Muscle layer of duodenum (tissue), 2 donors: ENCODE measurements around the gene DNAI7.

Experiments
- H3K27ac ChIP-seq: one replicate; pipeline ENCODE4 v1.7.0; 2013; ENCODE audit warnings: mild to moderate bottlenecking, low read length
- H3K27me3 ChIP-seq: one replicate; pipeline ENCODE4 v1.7.0; 2013; ENCODE audit warnings: low read depth, mild to moderate bottlenecking, control low read depth, low read length
- H3K36me3 ChIP-seq, 2 donors: one replicate each; pipeline ENCODE4 v1.7.0; 2013; ENCODE audit warnings: low read length in 2 of 2, control low read depth in 1 of 2, mild to moderate bottlenecking in 1 of 2; ENCODE audit not compliant: insufficient read depth in 2 of 2, control insufficient read depth in 1 of 2
- H3K4me1 ChIP-seq, 2 donors: one replicate each; pipeline ENCODE4 v1.7.0; 2013; ENCODE audit warnings: low read length in 2 of 2, mild to moderate bottlenecking in 2 of 2, control low read depth in 1 of 2, moderate library complexity in 1 of 2; ENCODE audit not compliant: insufficient read depth in 2 of 2, control insufficient read depth in 1 of 2
- H3K4me3 ChIP-seq, 2 donors: one replicate each; pipeline ENCODE4 v1.7.0; 2013; ENCODE audit warnings: low read length in 2 of 2, low read depth in 1 of 2, mild to moderate bottlenecking in 1 of 2
- H3K9me3 ChIP-seq, 2 donors: one replicate each; pipeline ENCODE4 v1.7.0; 2013; ENCODE audit warnings: low read length in 2 of 2, control low read depth in 1 of 2, mild to moderate bottlenecking in 1 of 2; ENCODE audit not compliant: control insufficient read depth in 1 of 2
- donor health status: healthy.

The DNAI7 gene

GRCh38 chr12:25099010-25099409 is 96.0 kb downstream of the DNAI7 start:
- H3K4me3 ChIP-seq, result no peak overlapping the region
- H3K27me3 ChIP-seq, result no peaks in the 10 kb centered on the region
- H3K9me3 ChIP-seq, result peaks cover 0 to 6% of the 10 kb centered on the region in 2 donors
- H3K4me1 ChIP-seq, result no peaks in the 10 kb centered on the region
- H3K27ac ChIP-seq, result no peak overlapping the region
- H3K36me3 ChIP-seq, result peaks cover 0 to 4% of the 10 kb centered on the region in 2 donors

- peaks cover 0 to 8% of the 10 kb centered on the region in 2 donors for H3K9me3 ChIP-seq
- no peaks in the 10 kb centered on the region for H3K27me3 ChIP-seq
- H3K4me1 ChIP-seq, result no peaks in the 10 kb centered on the region
- H3K4me3 ChIP-seq, result no peak overlapping the region
- H3K27ac ChIP-seq, result no peak overlapping the region
- no peaks in the 10 kb centered on the region for H3K36me3 ChIP-seq
These were observed 105.2 kb downstream of the DNAI7 start for GRCh38 chr12:25089738-25090137.

GRCh38 chr12:25087596-25087995 is 107.4 kb downstream of the DNAI7 start:
- H3K36me3 ChIP-seq, result no peaks in the 10 kb centered on the region
- H3K27ac ChIP-seq, result no peak overlapping the region
- no peaks in the 10 kb centered on the region for H3K9me3 ChIP-seq
- H3K4me1 ChIP-seq, result no peaks in the 10 kb centered on the region
- no peaks in the 10 kb centered on the region for H3K27me3 ChIP-seq
- no peak overlapping the region for H3K4me3 ChIP-seq

- Histone ChIP-seq H3K27ac (no peak overlapping the region), H3K9me3 (no peaks in the 10 kb centered on the region), H3K4me1 (no peaks in the 10 kb centered on the region), H3K27me3 (no peaks in the 10 kb centered on the region), H3K4me3 (no peak overlapping the region), H3K36me3 (no peaks in the 10 kb centered on the region)
These were observed 110.1 kb downstream of the DNAI7 start for GRCh38 chr12:25084816-25085215.

GRCh38 chr12:25083211-25083610 is 111.7 kb downstream of the DNAI7 start:
- no peak overlapping the region for H3K27ac ChIP-seq
- H3K4me1 ChIP-seq, result no peaks in the 10 kb centered on the region
- H3K27me3 ChIP-seq, result no peaks in the 10 kb centered on the region
- no peaks in the 10 kb centered on the region for H3K36me3 ChIP-seq
- no peaks in the 10 kb centered on the region for H3K9me3 ChIP-seq
- H3K4me3 ChIP-seq, result no peak overlapping the region

GRCh38 chr12:25082628-25083027 is 112.3 kb downstream of the DNAI7 start:
- Histone ChIP-seq H3K36me3 (no peaks in the 10 kb centered on the region), H3K27ac (no peak overlapping the region)

GRCh38 chr12:25079393-25079792 is 115.6 kb downstream of the DNAI7 start:
- Histone ChIP-seq H3K4me1 (no peaks in the 10 kb centered on the region), H3K27ac (no peak overlapping the region), H3K9me3 (no peaks in the 10 kb centered on the region), H3K27me3 (no peaks in the 10 kb centered on the region), H3K4me3 (no peak overlapping the region), H3K36me3 (no peaks in the 10 kb centered on the region)

More at GRCh38 chr12:25082628-25083027, 112.3 kb downstream of the DNAI7 start:
- no peaks in the 10 kb centered on the region for H3K9me3 ChIP-seq
- H3K27me3 ChIP-seq, result no peaks in the 10 kb centered on the region
- H3K4me1 ChIP-seq, result no peaks in the 10 kb centered on the region
- no peak overlapping the region for H3K4me3 ChIP-seq

- Histone ChIP-seq H3K36me3 (no peaks in the 10 kb centered on the region), H3K4me3 (no peak overlapping the region), H3K27me3 (no peaks in the 10 kb centered on the region), H3K27ac (no peak overlapping the region), H3K9me3 (no peaks in the 10 kb centered on the region), H3K4me1 (no peaks in the 10 kb centered on the region)
These were observed 120.0 kb downstream of the DNAI7 start for GRCh38 chr12:25074954-25075353.

GRCh38 chr12:25074113-25074512 is 120.8 kb downstream of the DNAI7 start:
- no peaks in the 10 kb centered on the region for H3K4me1 ChIP-seq
- H3K27me3 ChIP-seq, result no peaks in the 10 kb centered on the region
- no peaks in the 10 kb centered on the region for H3K9me3 ChIP-seq
- H3K27ac ChIP-seq, result no peak overlapping the region
- no peaks in the 10 kb centered on the region for H3K36me3 ChIP-seq
- no peak overlapping the region for H3K4me3 ChIP-seq

- H3K4me3 ChIP-seq, result no peak overlapping the region
- no peaks in the 10 kb centered on the region for H3K36me3 ChIP-seq
- no peaks in the 10 kb centered on the region for H3K9me3 ChIP-seq
- H3K27me3 ChIP-seq, result no peaks in the 10 kb centered on the region
- no peak overlapping the region for H3K27ac ChIP-seq
- H3K4me1 ChIP-seq, result no peaks in the 10 kb centered on the region
These were observed 121.9 kb downstream of the DNAI7 start for GRCh38 chr12:25072906-25073650.

GRCh38 chr12:25071366-25071765 is 123.6 kb downstream of the DNAI7 start:
- Histone ChIP-seq H3K36me3 (no peaks in the 10 kb centered on the region), H3K27me3 (no peaks in the 10 kb centered on the region), H3K9me3 (no peaks in the 10 kb centered on the region), H3K4me3 (no peak overlapping the region), H3K27ac (no peak overlapping the region), H3K4me1 (no peaks in the 10 kb centered on the region)

GRCh38 chr12:25069224-25069623 is 125.7 kb downstream of the DNAI7 start:
- no peak overlapping the region for H3K4me3 ChIP-seq
- no peaks in the 10 kb centered on the region for H3K27me3 ChIP-seq
- no peaks in the 10 kb centered on the region for H3K9me3 ChIP-seq
- H3K27ac ChIP-seq, result no peak overlapping the region
- H3K4me1 ChIP-seq, result no peaks in the 10 kb centered on the region
- H3K36me3 ChIP-seq, result no peaks in the 10 kb centered on the region
